IPS DF 4.7 (cell line): ENCODE results near the gene MGAT5B.
"Not testable (repeated sequence)": the region's sequence is repeated elsewhere in the genome, so short reads cannot be mapped to it uniquely, and the experiment has no call there.

ENCODE experiments used
- DNase-seq: peaks from one replicate; pipeline ENCODE4 v3.0.0-alpha.2; 2013; ENCODE audit warnings: low spot score; ENCODE audit errors: extremely low read depth

The MGAT5B gene

DNA sequence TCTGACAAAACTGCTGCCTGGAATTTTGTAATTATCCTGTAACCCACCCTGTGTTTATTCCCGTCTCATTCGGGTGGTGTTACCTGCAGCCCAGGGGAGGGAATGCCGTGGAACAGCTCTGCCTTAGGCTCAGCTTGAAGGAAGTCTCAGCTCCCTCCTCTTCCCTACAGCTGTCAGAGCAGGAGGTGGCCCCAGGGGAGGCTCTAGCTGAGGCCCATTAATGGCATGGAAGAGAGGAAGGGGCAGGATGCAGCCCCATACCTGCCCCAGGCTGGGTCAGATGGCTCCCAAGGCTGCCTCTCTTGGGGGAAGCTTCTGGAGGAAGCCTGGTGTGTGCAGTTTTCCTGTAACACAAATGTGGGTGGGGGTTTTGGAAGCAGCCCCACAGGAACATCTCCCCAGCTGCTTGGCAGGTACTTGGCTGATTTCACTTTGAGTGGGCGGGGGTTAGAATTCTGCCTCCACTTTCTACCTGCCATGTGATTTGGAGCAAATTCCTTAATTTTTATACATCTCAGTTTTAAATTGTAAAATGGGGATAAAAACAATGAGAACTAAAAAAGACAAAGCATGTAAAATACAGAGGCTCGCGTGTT is 103.9 kb downstream of the MGAT5B start:
- DNase-seq: no peak

DNA sequence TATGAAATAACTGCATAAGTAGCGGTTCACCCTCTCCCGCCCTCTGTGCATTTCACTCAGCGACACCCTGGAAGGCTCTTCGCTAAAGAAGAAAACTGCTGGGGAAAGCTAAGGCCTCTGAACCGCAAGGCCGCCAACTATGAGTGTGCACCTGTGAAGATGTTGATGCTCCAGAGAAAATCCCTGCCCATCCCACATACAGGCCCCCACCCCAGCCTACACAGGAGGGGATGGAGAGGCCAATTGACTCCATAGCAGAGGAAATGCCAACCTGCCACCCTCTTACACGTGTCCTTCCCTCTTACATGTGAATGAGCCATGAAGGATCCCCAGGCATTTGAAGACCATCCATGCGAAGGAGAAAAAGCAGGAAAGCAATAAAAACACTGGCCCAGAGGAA is 104.8 kb downstream of the MGAT5B start:
- DNase-seq: no peak

- DNase-seq: no peak
These were observed 106.5 kb downstream of the MGAT5B start for GRCh38 chr17:76974721-76975120.

DNA sequence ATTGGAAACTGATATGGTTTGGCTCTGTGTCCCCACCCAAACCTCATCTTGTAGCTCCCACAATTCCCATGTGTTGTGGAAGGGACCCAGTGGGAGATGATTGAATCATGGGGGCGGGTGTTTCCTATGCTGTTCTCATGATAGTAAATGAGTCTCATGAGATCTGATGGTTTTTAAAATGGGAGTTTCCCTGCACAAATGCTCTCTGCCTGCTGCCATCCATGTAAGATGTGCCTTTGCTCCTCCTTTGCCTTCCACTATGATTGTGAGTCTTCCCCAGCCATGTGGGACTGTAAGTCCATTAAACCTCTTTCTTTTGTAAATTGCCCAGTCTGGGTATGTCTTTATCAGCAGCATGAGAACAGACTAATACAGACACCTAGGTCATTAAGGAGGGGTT is 109.8 kb downstream of the MGAT5B start:
- DNase-seq: not testable (repeated sequence)

- DNase-seq: no peak
These were observed 113.5 kb downstream of the MGAT5B start for GRCh38 chr17:76981545-76982295.

- DNase-seq: no peak
These were observed 114.3 kb downstream of the MGAT5B start for GRCh38 chr17:76982408-76983074.

DNA sequence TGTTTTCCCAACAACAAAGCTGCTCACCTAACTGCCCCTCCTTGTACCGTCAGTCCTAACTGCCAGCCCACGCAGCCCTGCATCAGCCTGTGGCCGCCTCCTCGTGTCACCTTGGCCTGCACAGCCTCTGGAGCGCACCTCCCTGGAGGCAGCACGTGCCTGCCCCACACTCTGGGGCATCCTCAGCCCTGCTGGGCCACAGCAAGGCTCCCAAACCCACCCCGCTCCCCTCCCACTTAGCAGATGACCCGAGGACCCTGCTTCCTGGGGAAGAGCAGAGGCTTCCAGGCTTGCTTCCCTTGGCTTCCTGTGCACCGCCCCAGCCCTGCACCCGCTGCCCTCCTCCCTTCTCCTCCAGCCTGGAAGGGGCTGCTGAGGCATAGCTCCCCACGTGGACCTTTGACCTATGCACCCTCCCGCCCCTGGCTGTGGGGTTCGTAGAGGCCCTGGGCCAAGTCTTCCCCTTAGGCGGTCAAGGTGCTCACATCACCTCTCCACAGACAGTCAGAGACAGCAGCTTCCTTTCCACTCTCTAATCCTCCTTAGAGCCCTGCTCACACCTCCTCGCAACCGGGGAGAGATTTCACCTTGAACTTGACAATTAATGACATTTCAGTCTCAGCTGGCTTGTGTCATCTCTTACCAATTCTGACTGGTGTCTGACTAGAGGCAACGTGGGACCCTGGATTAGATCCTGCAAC is 115.0 kb downstream of the MGAT5B start:
- no peak for DNase-seq

- no peak for DNase-seq
These were observed 118.2 kb downstream of the MGAT5B start for GRCh38 chr17:76986365-76986764.

GRCh38 chr17:76987486-76988093 is 119.4 kb downstream of the MGAT5B start:
- DNase-seq: no peak

DNA sequence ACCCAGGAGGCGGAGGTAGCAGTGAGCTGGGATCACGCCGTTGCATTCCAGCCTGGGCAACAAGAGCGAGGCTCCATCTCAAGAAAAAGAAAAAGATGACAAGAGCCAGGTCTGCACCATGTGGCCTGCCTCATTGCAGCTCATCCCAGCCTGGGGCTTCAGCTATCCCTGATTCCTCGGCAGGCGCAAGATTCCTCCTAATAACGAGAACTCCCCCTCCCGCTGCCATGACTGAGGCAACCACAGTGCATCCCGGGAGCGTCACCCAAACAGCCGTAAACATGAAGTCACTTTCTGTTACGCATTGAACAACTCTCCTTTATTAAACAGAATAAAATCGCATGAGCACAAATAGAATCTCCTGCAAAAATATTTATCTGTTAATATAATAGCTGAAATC is 120.6 kb downstream of the MGAT5B start:
- no peak for DNase-seq

DNA sequence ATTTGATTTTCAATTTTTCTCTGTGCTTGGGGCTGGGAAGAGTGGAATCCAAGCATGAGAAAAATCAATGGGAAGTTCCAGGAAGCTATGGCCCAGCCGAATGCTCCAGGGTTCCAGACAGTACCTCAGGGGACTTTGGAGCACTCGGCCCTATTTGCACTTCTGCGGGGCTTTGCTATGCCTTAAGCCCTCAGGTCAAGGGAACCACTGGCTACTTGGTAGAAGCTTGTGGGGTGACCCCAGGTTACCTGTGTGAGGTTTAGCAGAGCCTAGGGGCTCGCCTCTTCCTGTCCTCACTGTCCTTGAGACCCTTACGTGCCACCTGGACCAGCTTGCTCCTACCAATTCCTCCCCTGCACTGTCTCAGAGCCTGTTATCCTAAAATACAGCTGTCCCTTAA is 121.3 kb downstream of the MGAT5B start:
- DNase-seq: no peak

DNA sequence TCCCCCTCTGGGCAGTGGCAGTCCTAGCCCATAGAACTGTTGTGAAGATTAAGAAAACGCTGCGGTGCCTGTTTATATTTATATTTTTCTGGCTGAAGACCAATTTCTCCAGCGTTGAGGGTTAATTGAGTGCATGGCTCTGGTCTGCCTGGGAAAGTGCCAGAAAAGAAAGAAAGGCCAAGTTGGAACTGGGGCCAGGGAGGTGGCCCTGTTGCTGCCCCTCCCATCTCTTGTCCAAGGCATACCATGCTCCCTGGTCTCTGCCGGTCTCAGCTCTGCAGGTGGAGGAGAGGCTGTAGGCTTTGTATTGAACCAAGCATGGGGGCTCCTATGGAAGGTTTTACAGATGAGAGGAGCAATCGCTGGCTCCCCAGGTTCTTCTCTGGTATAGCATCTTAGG is 124.7 kb downstream of the MGAT5B start:
- DNase-seq: no peak

DNA sequence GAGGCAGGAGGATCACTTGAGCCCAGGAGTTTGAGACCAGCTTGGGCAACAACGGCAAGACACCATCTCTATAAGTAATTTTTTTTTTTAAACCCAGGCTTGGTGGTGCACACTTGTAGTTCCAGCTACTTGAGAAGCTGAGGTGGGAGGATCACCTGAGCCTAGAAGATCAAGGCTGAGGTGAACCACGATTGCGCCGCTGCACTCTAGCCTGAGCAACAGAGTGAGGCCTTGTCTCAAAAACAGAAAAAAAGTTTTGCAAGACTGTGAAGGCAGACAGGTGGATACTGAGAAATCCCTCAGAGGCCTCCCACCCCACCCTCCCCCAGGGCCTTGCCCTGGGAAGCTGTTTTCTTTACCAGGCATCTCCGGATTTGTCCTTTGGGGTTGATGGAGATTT is 125.4 kb downstream of the MGAT5B start:
- no peak for DNase-seq

DNA sequence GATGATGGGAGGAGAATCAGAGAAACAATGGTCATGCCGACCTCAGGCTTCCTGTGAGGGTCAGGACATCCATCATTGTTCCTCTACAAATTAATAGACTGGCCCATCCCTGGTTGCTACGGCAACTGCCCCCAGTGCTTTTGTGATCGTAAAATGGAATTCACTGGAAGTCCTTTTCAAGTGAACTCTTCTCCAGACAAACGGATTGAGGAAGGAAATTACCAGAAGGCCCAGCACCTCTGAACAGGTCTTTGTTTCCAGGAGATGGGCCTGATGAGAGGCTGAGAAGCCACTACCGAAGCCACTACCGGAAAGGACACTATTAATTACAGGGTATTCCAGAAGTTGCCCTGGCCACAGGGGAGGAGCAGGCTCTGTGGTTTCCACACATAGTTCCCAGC is 126.0 kb downstream of the MGAT5B start:
- DNase-seq: no peak

- DNase-seq: peak; percentile 46
These were observed 127.3 kb downstream of the MGAT5B start for GRCh38 chr17:76995387-76996105.

- no peak for DNase-seq
These were observed 128.8 kb downstream of the MGAT5B start for GRCh38 chr17:76996741-76997694.

- no peak for DNase-seq
These were observed 129.9 kb downstream of the MGAT5B start for GRCh38 chr17:76997981-76998531.

- DNase-seq: no peak
These were observed 130.6 kb downstream of the MGAT5B start for GRCh38 chr17:76998839-76999238.
